Mammary epithelial cell (primary cell): ENCODE data around the gene TMIGD3.

Experiments
- CTCF ChIP-seq, 2 donors: IDR thresholded peaks in 1 of 2; conservative IDR thresholded peaks in 1 of 2; 2 replicates each; pipeline ENCODE4 v1.5.1; 2011 to 2012; ENCODE audit warnings: inconsistent platforms in 2 of 2, low read length in 2 of 2, mild to moderate bottlenecking in 2 of 2, control low read depth in 1 of 2, low read depth in 1 of 2; ENCODE audit not compliant: insufficient read depth in 1 of 2; ENCODE audit errors: extremely low read depth in 1 of 2
- EZH2 ChIP-seq: IDR thresholded peaks from 2 replicates; pipeline ENCODE4 v1.6.1; 2012; ENCODE audit warnings: low read length, inconsistent platforms, borderline replicate concordance

GRCh38 chr1:111552587-111552986 lies 49.2 kb upstream of the TMIGD3 start:
- TF ChIP-seq CTCF (conservative IDR thresholded peaks at IDR 0.05 in 1 of 2, IDR thresholded peaks at IDR 0.05 in 1 of 2; ENCODE audit: extremely low read depth in 1 of 2, insufficient read depth in 1 of 2, low read depth in 1 of 2, low read length in 2 of 2) = no peak
- no peak for TF ChIP-seq EZH2
